OCI-LY7 (cell line): ENCODE results near the gene HTR1D. TPM values are rescaled to one million over a fixed set of nuclear protein-coding genes. Genes with fewer than 3 reads are reported as not detected.

Experiments
- BruUV-seq: library from RNA; stranded (reverse); fragments of 400-500 nt; replicated peaks from 2 replicates; lab custom pipeline; 2021; lab: Mats Ljungman, UMichigan
- CTCF ChIA-PET: fragments of 300-600 bp; sonication (Branson Sonifier 250); formaldehyde crosslinking; loops from one replicate; lab custom pipeline; 2022; ENCODE audit warnings: antibody characterized with exemption; ENCODE audit not compliant: unreplicated experiment; lab: Charles Lee
- POLR2A ChIA-PET: fragments of 300-600 bp; sonication (Branson Sonifier 250); formaldehyde crosslinking; loops from one replicate; lab custom pipeline; 2022; ENCODE audit warnings: antibody characterized with exemption; lab: Charles Lee
- DNase-seq: peaks from one replicate; pipeline ENCODE4 v3.0.0-alpha.2; 2015; ENCODE audit warnings: low spot score
- H2AFZ ChIP-seq: fragments of 200-600 bp; sonication (generic), shearing (Covaris generic); 2 replicates; pipeline ENCODE4 v1.6.1; 2014; ENCODE audit warnings: mild to moderate bottlenecking, antibody characterized with exemption, low read length, moderate library complexity
- H3K27ac ChIP-seq: fragments of 200-600 bp; sonication (generic); 2 replicates; pipeline ENCODE4 v1.5.1; 2014; ENCODE audit warnings: mixed run types, low read depth, mild to moderate bottlenecking, moderate library complexity, low read length, inconsistent platforms; ENCODE audit not compliant: poor library complexity, severe bottlenecking
- H3K36me3 ChIP-seq: fragments of 200-600 bp; sonication (generic); 2 replicates; pipeline ENCODE4 v1.6.1; 2014; ENCODE audit warnings: mild to moderate bottlenecking, antibody characterized with exemption, low read length, moderate library complexity, mixed read lengths; ENCODE audit not compliant: insufficient read depth
- H3K4me1 ChIP-seq: fragments of 200-600 bp; sonication (generic); 2 replicates; pipeline ENCODE4 v1.5.1; 2014; ENCODE audit warnings: mild to moderate bottlenecking, low read length; ENCODE audit not compliant: insufficient read depth, poor library complexity, severe bottlenecking
- H3K4me2 ChIP-seq: fragments of 200-600 bp; sonication (generic); 2 replicates; pipeline ENCODE4 v1.6.1; 2014; ENCODE audit warnings: mild to moderate bottlenecking, low read length
- H3K4me3 ChIP-seq: fragments of 200-600 bp; sonication (generic); 2 replicates; pipeline ENCODE4 v1.5.1; 2014; ENCODE audit warnings: mild to moderate bottlenecking, low read depth, low read length; ENCODE audit not compliant: poor library complexity, severe bottlenecking
- H3K79me2 ChIP-seq: fragments of 200-600 bp; sonication (generic); 2 replicates; pipeline ENCODE4 v1.6.1; 2016; ENCODE audit warnings: low read depth, mild to moderate bottlenecking, low read length, moderate library complexity, mixed read lengths; ENCODE audit not compliant: insufficient read depth
- H3K9me2 ChIP-seq: fragments of 200-600 bp; sonication (generic); 2 replicates; pipeline ENCODE4 v1.6.1; 2016; ENCODE audit warnings: mild to moderate bottlenecking, low read length, mixed read lengths; ENCODE audit not compliant: insufficient read depth
- H3K9me3 ChIP-seq: fragments of 200-600 bp; sonication (generic); 2 replicates; pipeline ENCODE4 v1.6.1; 2014; ENCODE audit warnings: mild to moderate bottlenecking, mixed run types, low read length, mixed read lengths
- H4K20me1 ChIP-seq: fragments of 200-600 bp; sonication (generic); 2 replicates; pipeline ENCODE4 v1.6.1; 2014; ENCODE audit warnings: mild to moderate bottlenecking, antibody characterized with exemption, low read length, moderate library complexity, mixed read lengths; ENCODE audit not compliant: insufficient read depth
- EZH2phosphoT487 ChIP-seq: fragments of 200-600 bp; sonication (generic); IDR thresholded peaks from 2 replicates; pipeline ENCODE4 v1.6.1; 2018; ENCODE audit warnings: low read depth, borderline replicate concordance, mild to moderate bottlenecking, mixed run types, antibody characterized with exemption, low read length, moderate library complexity, mixed read lengths
- intact Hi-C: fragments of 100-400 bp; cut with micrococcal nuclease; formaldehyde crosslinking; loops from one replicate; pipeline ENCODE4 v1.10.0; 2022; ENCODE audit not compliant: unreplicated experiment
- total RNA-seq, 2 experiments: library from RNA; depleted of rRNA in 1 of 2; stranded (reverse); fragments of >200 nt in 1 of 2; shearing (Covaris generic) in 1 of 2; gene quantifications; 2 replicates each; pipeline ENCODE4 v1.2.3, GENCODE V29; 2014 to 2022
- TF ChIP-seq, protein P1 (sequence below): fragments of 200-600 bp; sonication (generic); conservative IDR thresholded peaks from 2 replicates; pipeline ENCODE4 v1.5.1; 2014; ENCODE audit warnings: mild to moderate bottlenecking, antibody characterized with exemption, low read length, moderate library complexity, mixed read lengths

The HTR1D gene
- total RNA-seq, 2 experiments from 2014 or later, result not detected

DNA sequence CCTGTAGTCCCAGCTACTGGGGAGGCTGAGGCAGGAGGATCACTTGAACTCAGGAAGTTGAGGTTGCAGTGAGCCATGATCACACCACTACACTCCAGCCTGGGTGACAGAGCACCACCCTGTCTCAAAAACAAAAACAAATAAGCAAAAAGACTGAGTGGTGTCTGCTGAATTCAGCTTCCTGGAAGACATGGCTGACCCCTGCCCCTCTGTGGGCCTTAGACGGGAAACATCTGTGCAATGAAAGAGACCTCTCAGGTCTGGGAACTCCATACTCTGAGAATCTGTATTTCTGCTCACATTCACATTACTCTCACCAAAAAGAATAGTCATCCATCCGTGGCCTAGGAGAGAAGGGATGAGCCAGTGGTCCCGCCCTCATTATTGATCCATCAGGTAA is 2.0 kb downstream of the HTR1D start:
- Histone ChIP-seq H3K4me2 (no peak overlapping the region), H3K4me1 (no peaks in the 10 kb centered on the region), H3K9me3 (no peaks in the 10 kb centered on the region), H2AFZ (no peak overlapping the region), H3K27ac (no peak overlapping the region), H3K9me2 (no peaks in the 10 kb centered on the region), H4K20me1 (no peaks in the 10 kb centered on the region), H3K79me2 (no peaks in the 10 kb centered on the region), H3K4me3 (no peak overlapping the region), H3K36me3 (no peaks in the 10 kb centered on the region)
- TF ChIP-seq, protein P1, sequence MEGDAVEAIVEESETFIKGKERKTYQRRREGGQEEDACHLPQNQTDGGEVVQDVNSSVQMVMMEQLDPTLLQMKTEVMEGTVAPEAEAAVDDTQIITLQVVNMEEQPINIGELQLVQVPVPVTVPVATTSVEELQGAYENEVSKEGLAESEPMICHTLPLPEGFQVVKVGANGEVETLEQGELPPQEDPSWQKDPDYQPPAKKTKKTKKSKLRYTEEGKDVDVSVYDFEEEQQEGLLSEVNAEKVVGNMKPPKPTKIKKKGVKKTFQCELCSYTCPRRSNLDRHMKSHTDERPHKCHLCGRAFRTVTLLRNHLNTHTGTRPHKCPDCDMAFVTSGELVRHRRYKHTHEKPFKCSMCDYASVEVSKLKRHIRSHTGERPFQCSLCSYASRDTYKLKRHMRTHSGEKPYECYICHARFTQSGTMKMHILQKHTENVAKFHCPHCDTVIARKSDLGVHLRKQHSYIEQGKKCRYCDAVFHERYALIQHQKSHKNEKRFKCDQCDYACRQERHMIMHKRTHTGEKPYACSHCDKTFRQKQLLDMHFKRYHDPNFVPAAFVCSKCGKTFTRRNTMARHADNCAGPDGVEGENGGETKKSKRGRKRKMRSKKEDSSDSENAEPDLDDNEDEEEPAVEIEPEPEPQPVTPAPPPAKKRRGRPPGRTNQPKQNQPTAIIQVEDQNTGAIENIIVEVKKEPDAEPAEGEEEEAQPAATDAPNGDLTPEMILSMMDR, result no peak
- no peak for TF ChIP-seq EZH2phosphoT487
- POLR2A ChIA-PET, result no interaction called here
- no TSS peak for BruUV-seq
- CTCF ChIA-PET, result no interaction called here
- intact Hi-C loops, result no loop called here
- DNase-seq, result no peak

DNA sequence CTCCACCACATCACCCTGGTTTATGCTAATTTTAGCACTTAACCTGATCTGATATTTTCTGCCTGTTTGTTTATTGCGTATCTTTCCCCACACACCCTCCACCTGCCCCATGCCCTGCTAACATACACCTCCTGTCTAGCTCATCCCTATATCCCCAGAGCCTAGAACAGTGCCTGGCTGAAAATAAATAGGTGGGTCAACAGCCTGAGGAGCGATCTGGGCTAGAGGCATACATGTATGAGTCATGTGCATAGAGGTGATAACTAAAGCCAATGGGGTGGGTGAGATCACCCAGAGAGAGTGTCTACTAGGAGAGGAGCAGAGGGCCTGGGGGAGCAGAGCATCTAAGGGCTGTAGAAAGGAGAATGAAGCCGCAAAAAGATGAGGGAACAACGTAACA is 2.7 kb downstream of the HTR1D start:
- H3K4me1 ChIP-seq, result no peaks in the 10 kb centered on the region
- H3K4me2 ChIP-seq, result no peak overlapping the region
- H3K36me3 ChIP-seq, result no peaks in the 10 kb centered on the region
- DNase-seq, result no peak
- TF ChIP-seq EZH2phosphoT487, result no peak
- TF ChIP-seq, protein P1, result no peak
- BruUV-seq, result no TSS peak
- no peaks in the 10 kb centered on the region for H3K9me2 ChIP-seq
- H3K9me3 ChIP-seq, result no peaks in the 10 kb centered on the region
- ChIA-PET POLR2A (no interaction called here), CTCF (no interaction called here)
- no peak overlapping the region for H3K27ac ChIP-seq
- intact Hi-C loops, result no loop called here
- no peaks in the 10 kb centered on the region for H4K20me1 ChIP-seq
- no peak overlapping the region for H2AFZ ChIP-seq
- H3K79me2 ChIP-seq, result no peaks in the 10 kb centered on the region
- no peak overlapping the region for H3K4me3 ChIP-seq

DNA sequence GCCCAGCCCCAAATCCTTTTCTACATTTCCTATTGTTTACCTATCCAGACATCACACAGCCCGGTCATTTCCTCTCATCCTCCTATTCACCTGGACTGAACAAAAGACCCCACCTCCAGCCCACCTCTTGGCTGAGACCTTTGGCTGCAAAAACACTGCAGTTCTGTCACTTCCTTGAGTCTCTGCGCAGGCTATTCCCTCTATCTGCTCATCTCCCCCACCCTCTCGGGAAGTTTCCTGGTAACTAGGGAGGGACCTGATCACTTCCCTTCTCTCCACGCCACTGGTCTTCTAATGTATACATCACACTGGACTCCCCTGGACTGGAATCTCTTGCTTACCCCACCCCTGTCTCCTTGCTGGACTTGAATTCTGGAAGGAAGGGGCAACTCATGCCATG is 5.3 kb downstream of the HTR1D start:
- POLR2A ChIA-PET, result no interaction called here
- TF ChIP-seq, protein P1, result no peak
- TF ChIP-seq EZH2phosphoT487, result no peak
- Histone ChIP-seq H3K9me3 (no peaks in the 10 kb centered on the region), H3K4me3 (no peak overlapping the region), H3K27ac (no peak overlapping the region), H2AFZ (no peak overlapping the region), H3K36me3 (no peaks in the 10 kb centered on the region), H3K9me2 (no peaks in the 10 kb centered on the region), H4K20me1 (no peaks in the 10 kb centered on the region), H3K79me2 (no peaks in the 10 kb centered on the region), H3K4me2 (no peak overlapping the region), H3K4me1 (no peaks in the 10 kb centered on the region)
- CTCF ChIA-PET, result no interaction called here
- BruUV-seq, result no TSS peak
- intact Hi-C loops, result no loop called here
- DNase-seq, result no peak
